ENCODE data around the gene COQ10A.

COQ10A gene

GRCh38 chr12:56266693-56267442, at the start of gene COQ10A:
Gene COQ10A, plus strand, starts transcription at chr12:56266942. Its CDS starts 177 bp downstream, at chr12:56267119.
- peak within 1 kb of the TSS; percentile 67 for H3K4me2 ChIP-seq (ENCODE audit: low read length)
- H3K36me3 ChIP-seq (replicated peaks; ENCODE audit: low read depth, low read length), result peaks cover 14% of the 10 kb centered on the region
- H3K4me1 ChIP-seq (ENCODE audit: low read length), result peaks cover 5% of the 10 kb centered on the region; the same call in 1 of the 2 replicates
- peak within 1 kb of the TSS; percentile 78 for H2AFZ ChIP-seq (ENCODE audit: low read depth, low read length)
- TF ChIP-seq CTCF (IDR thresholded peaks at IDR 0.05; ENCODE audit: low read depth, low read length) (peak; percentile 54), EZH2phosphoT487 (IDR thresholded peaks at IDR 0.05; ENCODE audit: low read depth) (no peak)
- peak within 1 kb of the TSS; percentile 83 for H3K4me3 ChIP-seq (ENCODE audit: low read length)
- no peaks in the 10 kb centered on the region for H3K79me2 ChIP-seq (ENCODE audit: low read length)
- H3K27me3 ChIP-seq (ENCODE audit: low read depth, low read length), result no peaks in the 10 kb centered on the region
- no peaks in the 10 kb centered on the region; the same call in 1 of the 2 replicates for H4K20me1 ChIP-seq (ENCODE audit: insufficient read depth, low read length)
- peak within 1 kb of the TSS; percentile 50 for H3K27ac ChIP-seq (ENCODE audit: low read length)
- H3K9ac ChIP-seq (ENCODE audit: low read length), result peak within 1 kb of the TSS; percentile 65
- no peaks in the 10 kb centered on the region for H3K9me3 ChIP-seq (ENCODE audit: insufficient read depth, low read length)

- peaks cover 5% of the 10 kb centered on the region; the same call in 1 of the 2 replicates for H4K20me1 ChIP-seq (ENCODE audit: insufficient read depth, low read length)
- H3K4me3 ChIP-seq (ENCODE audit: low read length), result no peak overlapping the region
- peaks cover 18% of the 10 kb centered on the region for H3K4me1 ChIP-seq (ENCODE audit: low read length)
- H3K9ac ChIP-seq (ENCODE audit: low read length), result no peak overlapping the region
- H3K36me3 ChIP-seq (replicated peaks; ENCODE audit: low read depth, low read length), result peaks cover 11% of the 10 kb centered on the region
- H3K27me3 ChIP-seq (ENCODE audit: low read depth, low read length), result no peaks in the 10 kb centered on the region
- H3K79me2 ChIP-seq (ENCODE audit: low read length), result peaks cover 32% of the 10 kb centered on the region
- no peaks in the 10 kb centered on the region for H3K9me3 ChIP-seq (ENCODE audit: insufficient read depth, low read length)
- no peak overlapping the region for H3K4me2 ChIP-seq (ENCODE audit: low read length)
- TF ChIP-seq CTCF (IDR thresholded peaks at IDR 0.05; ENCODE audit: low read depth, low read length) (no peak), EZH2phosphoT487 (IDR thresholded peaks at IDR 0.05; ENCODE audit: low read depth) (no peak)
- H2AFZ ChIP-seq (ENCODE audit: low read depth, low read length), result no peak overlapping the region
- no peak overlapping the region for H3K27ac ChIP-seq (ENCODE audit: low read length)
Measured at GRCh38 chr12:56219840-56220239, 46.9 kb upstream of the COQ10A start.

GRCh38 chr12:56220611-56221231, 46.0 kb upstream of the COQ10A start:
- Histone ChIP-seq H3K36me3 (replicated peaks; ENCODE audit: low read depth, low read length) (peaks cover 7% of the 10 kb centered on the region), H3K27me3 (ENCODE audit: low read depth, low read length) (no peaks in the 10 kb centered on the region), H3K4me3 (ENCODE audit: low read length) (peak overlapping the region; percentile 89), H2AFZ (ENCODE audit: low read depth, low read length) (no peak overlapping the region), H3K79me2 (ENCODE audit: low read length) (peaks cover 37% of the 10 kb centered on the region), H3K4me2 (ENCODE audit: low read length) (peak overlapping the region; percentile 91), H3K4me1 (ENCODE audit: low read length) (peaks cover 26% of the 10 kb centered on the region), H3K9me3 (ENCODE audit: insufficient read depth, low read length) (no peaks in the 10 kb centered on the region), H3K9ac (ENCODE audit: low read length) (peak overlapping the region; percentile 89), H4K20me1 (ENCODE audit: insufficient read depth, low read length) (peaks cover 5% of the 10 kb centered on the region; the same call in 1 of the 2 replicates), H3K27ac (ENCODE audit: low read length) (peak overlapping the region; percentile 73)
- TF ChIP-seq CTCF (IDR thresholded peaks at IDR 0.05; ENCODE audit: low read depth, low read length), result no peak
- no peak for TF ChIP-seq EZH2phosphoT487 (IDR thresholded peaks at IDR 0.05; ENCODE audit: low read depth)

GRCh38 chr12:56221232-56221756, 45.4 kb upstream of the COQ10A start:
- Histone ChIP-seq H2AFZ (ENCODE audit: low read depth, low read length) (peak overlapping the region; percentile 77), H3K79me2 (ENCODE audit: low read length) (peaks cover 37% of the 10 kb centered on the region), H3K4me2 (ENCODE audit: low read length) (peak overlapping the region; percentile 91), H4K20me1 (ENCODE audit: insufficient read depth, low read length) (peaks cover 5% of the 10 kb centered on the region; the same call in 1 of the 2 replicates), H3K4me3 (ENCODE audit: low read length) (peak overlapping the region; percentile 89), H3K27me3 (ENCODE audit: low read depth, low read length) (no peaks in the 10 kb centered on the region), H3K27ac (ENCODE audit: low read length) (peak overlapping the region; percentile 73), H3K36me3 (replicated peaks; ENCODE audit: low read depth, low read length) (peaks cover 3% of the 10 kb centered on the region), H3K9ac (ENCODE audit: low read length) (peak overlapping the region; percentile 89), H3K9me3 (ENCODE audit: insufficient read depth, low read length) (no peaks in the 10 kb centered on the region), H3K4me1 (ENCODE audit: low read length) (peaks cover 26% of the 10 kb centered on the region)
- TF ChIP-seq CTCF (IDR thresholded peaks at IDR 0.05; ENCODE audit: low read depth, low read length) (no peak), EZH2phosphoT487 (IDR thresholded peaks at IDR 0.05; ENCODE audit: low read depth) (no peak)
